GM18507 (cell line): Measurements from ENCODE around the gene NIPBL.
"Not testable (repeated sequence)": the region's sequence is repeated elsewhere in the genome, so short reads cannot be mapped to it uniquely, and the experiment has no call there.

Source experiments
- DNase-seq: peaks from one replicate; pipeline ENCODE4 v3.0.0; 2011; ENCODE audit warnings: low read depth; ENCODE audit not compliant: insufficient read length; ENCODE audit errors: extremely low spot score
- FAIRE-seq: peaks from 2 replicates; lab custom pipeline; 2011; peaks lifted over from hg19 to GRCh38; lab: Jason Lieb, UNC

NIPBL gene

GRCh38 chr5:36877667-36878391, 1.3 kb downstream of the NIPBL start:
- FAIRE-seq: peak; percentile 15
- DNase-seq: no peak

GRCh38 chr5:36878392-36879082, 2.0 kb downstream of the NIPBL start:
- DNase-seq (no peak), FAIRE-seq (peak; percentile 45)

- DNase-seq (no peak), FAIRE-seq (no peak)
Measured at GRCh38 chr5:36879274-36880033, 2.9 kb downstream of the NIPBL start.

GRCh38 chr5:36880761-36881160, 4.2 kb downstream of the NIPBL start:
- FAIRE-seq: no peak
- DNase-seq: no peak

- FAIRE-seq (no peak), DNase-seq (no peak)
Measured at GRCh38 chr5:36881304-36881703, 4.7 kb downstream of the NIPBL start.

- no peak for DNase-seq
- no peak for FAIRE-seq
Measured at GRCh38 chr5:36881807-36882206, 5.2 kb downstream of the NIPBL start.

- DNase-seq (no peak), FAIRE-seq (peak; percentile 41)
Measured at GRCh38 chr5:36882250-36882649, 5.7 kb downstream of the NIPBL start.

- DNase-seq (no peak), FAIRE-seq (peak; percentile 78)
Measured at GRCh38 chr5:36883894-36884462, 7.4 kb downstream of the NIPBL start.

GRCh38 chr5:36885149-36885548, 8.6 kb downstream of the NIPBL start:
- no peak for FAIRE-seq
- no peak for DNase-seq

- DNase-seq (no peak), FAIRE-seq (no peak)
Measured at GRCh38 chr5:36885566-36886485, 9.3 kb downstream of the NIPBL start.

- DNase-seq (no peak), FAIRE-seq (no peak)
Measured at GRCh38 chr5:36886791-36887190, 10.2 kb downstream of the NIPBL start.

GRCh38 chr5:36887532-36887931, 11.0 kb downstream of the NIPBL start:
- DNase-seq (no peak), FAIRE-seq (peak; percentile 49)

GRCh38 chr5:36888303-36888702, 11.7 kb downstream of the NIPBL start:
- DNase-seq (no peak), FAIRE-seq (no peak)

GRCh38 chr5:36889264-36889663, 12.7 kb downstream of the NIPBL start:
- DNase-seq (no peak), FAIRE-seq (no peak)

GRCh38 chr5:36891266-36891665, 14.7 kb downstream of the NIPBL start:
- no peak for DNase-seq
- no peak for FAIRE-seq

- FAIRE-seq, DNase-seq: not testable (repeated sequence)
Measured at GRCh38 chr5:36892085-36892830, 15.7 kb downstream of the NIPBL start.

GRCh38 chr5:36894954-36895353, 18.4 kb downstream of the NIPBL start:
- no peak for FAIRE-seq

GRCh38 chr5:36896476-36896875, 19.9 kb downstream of the NIPBL start:
- FAIRE-seq: no peak
- DNase-seq: no peak

More at GRCh38 chr5:36894954-36895353, 18.4 kb downstream of the NIPBL start:
- DNase-seq: no peak
